ENCODE measurements around the gene TREML2. TPM values are rescaled to one million over a fixed set of nuclear protein-coding genes. Genes with fewer than 3 reads are reported as not detected.

The TREML2 gene
- total RNA-seq, 1 donor from 2014 or later, result not detected

DNA sequence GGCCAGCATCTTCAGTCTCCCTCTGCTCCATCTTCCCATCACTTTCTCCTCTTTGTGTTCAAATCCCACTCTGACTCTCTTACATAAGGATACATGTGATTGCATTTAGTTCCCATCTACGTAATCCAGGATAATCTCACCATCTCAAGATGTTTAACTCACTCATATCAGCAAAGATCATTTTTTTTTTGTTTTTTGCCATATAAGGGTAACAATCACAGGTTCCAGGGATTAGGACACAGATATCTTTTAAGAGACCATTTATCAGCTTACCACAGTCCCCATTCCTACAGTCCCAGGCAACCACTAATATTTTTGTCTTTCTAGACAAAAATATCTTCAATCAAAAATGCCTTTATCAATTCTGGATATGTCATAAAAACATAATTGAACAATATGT is 3.2 kb upstream of the TREML2 start:
- intact Hi-C loops (cut with micrococcal nuclease), result no loop called here
- no peaks in the 10 kb centered on the region for H3K9me3 ChIP-seq (replicated peaks)
- no peak for DNase-seq
- H3K36me3 ChIP-seq, result no peaks in the 10 kb centered on the region
- no peaks in the 10 kb centered on the region for H3K4me1 ChIP-seq
- TF ChIP-seq, protein P1, sequence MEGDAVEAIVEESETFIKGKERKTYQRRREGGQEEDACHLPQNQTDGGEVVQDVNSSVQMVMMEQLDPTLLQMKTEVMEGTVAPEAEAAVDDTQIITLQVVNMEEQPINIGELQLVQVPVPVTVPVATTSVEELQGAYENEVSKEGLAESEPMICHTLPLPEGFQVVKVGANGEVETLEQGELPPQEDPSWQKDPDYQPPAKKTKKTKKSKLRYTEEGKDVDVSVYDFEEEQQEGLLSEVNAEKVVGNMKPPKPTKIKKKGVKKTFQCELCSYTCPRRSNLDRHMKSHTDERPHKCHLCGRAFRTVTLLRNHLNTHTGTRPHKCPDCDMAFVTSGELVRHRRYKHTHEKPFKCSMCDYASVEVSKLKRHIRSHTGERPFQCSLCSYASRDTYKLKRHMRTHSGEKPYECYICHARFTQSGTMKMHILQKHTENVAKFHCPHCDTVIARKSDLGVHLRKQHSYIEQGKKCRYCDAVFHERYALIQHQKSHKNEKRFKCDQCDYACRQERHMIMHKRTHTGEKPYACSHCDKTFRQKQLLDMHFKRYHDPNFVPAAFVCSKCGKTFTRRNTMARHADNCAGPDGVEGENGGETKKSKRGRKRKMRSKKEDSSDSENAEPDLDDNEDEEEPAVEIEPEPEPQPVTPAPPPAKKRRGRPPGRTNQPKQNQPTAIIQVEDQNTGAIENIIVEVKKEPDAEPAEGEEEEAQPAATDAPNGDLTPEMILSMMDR (IDR thresholded peaks at IDR 0.05; ENCODE audit: borderline replicate concordance), result no peak
- peaks cover 12% of the 10 kb centered on the region for H3K27me3 ChIP-seq (ENCODE audit: low read depth)
- no peak overlapping the region for H3K27ac ChIP-seq (replicated peaks)
- no peak overlapping the region for H3K4me3 ChIP-seq

DNA sequence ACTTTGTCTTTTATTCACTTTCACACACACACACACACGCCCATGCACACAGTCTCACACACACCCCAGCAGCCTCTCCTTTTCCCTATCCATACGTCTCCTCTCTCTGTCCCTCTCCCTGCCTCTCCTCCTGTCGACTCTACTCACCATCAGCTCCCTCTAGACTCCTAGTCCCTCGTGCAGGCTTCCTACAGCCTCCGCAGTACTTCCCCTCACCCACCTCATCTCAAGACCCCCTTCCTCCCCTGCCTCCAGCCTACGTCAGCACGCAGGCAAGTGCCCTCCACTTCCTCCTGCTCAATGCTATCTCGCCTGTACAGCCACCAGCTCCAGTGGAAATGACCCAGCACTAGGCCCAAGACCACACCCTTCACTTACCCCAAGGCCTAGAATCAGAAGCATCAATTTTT is 820 bp upstream of the TREML2 start:
- Histone ChIP-seq H3K27ac (replicated peaks) (no peak overlapping the region), H3K36me3 (no peaks in the 10 kb centered on the region), H3K4me1 (no peaks in the 10 kb centered on the region), H3K9me3 (replicated peaks) (no peaks in the 10 kb centered on the region), H3K27me3 (ENCODE audit: low read depth) (peaks cover 33% of the 10 kb centered on the region), H3K4me3 (no peak overlapping the region)
- intact Hi-C loops (cut with micrococcal nuclease), result no loop called here
- no peak for DNase-seq
- TF ChIP-seq, protein P1 (IDR thresholded peaks at IDR 0.05; ENCODE audit: borderline replicate concordance), result no peak

DNA sequence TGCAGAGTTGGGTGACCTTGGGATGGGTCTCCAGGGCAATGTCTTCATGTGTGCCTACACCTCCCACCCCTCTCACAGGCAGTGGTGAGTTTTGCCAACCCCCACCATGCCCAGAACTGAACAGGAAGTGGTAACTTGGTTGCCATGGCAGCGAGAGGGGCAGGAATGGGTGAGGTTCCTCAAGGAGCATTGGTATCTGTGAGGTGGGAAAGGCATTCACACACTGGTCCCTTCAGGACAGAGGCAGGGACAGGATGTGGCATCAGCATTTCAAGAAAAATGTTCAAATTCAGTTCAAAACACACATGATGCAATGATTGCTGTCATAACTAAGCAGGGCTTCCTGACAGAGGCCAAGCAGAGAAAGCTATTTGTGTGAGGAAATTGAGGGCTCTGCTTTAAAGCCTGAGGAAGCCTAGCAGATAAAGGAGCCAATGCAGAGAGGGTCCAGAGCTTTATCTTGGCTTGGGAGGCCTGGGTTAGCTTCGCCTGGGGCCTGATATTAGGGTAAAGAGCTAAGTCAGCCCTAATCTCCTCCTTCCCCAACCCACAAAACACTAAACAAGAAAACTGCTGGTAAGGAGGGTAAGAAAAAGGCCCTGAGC is 551 bp downstream of the TREML2 start:
- H3K36me3 ChIP-seq, result no peaks in the 10 kb centered on the region
- no peak overlapping the region for H3K4me3 ChIP-seq
- H3K4me1 ChIP-seq, result no peaks in the 10 kb centered on the region
- intact Hi-C loops (cut with micrococcal nuclease), result no loop called here
- no peaks in the 10 kb centered on the region for H3K9me3 ChIP-seq (replicated peaks)
- H3K27me3 ChIP-seq (ENCODE audit: low read depth), result peaks cover 39% of the 10 kb centered on the region
- no peak for DNase-seq
- no peak overlapping the region for H3K27ac ChIP-seq (replicated peaks)
- TF ChIP-seq, protein P1 (IDR thresholded peaks at IDR 0.05; ENCODE audit: borderline replicate concordance), result no peak

DNA sequence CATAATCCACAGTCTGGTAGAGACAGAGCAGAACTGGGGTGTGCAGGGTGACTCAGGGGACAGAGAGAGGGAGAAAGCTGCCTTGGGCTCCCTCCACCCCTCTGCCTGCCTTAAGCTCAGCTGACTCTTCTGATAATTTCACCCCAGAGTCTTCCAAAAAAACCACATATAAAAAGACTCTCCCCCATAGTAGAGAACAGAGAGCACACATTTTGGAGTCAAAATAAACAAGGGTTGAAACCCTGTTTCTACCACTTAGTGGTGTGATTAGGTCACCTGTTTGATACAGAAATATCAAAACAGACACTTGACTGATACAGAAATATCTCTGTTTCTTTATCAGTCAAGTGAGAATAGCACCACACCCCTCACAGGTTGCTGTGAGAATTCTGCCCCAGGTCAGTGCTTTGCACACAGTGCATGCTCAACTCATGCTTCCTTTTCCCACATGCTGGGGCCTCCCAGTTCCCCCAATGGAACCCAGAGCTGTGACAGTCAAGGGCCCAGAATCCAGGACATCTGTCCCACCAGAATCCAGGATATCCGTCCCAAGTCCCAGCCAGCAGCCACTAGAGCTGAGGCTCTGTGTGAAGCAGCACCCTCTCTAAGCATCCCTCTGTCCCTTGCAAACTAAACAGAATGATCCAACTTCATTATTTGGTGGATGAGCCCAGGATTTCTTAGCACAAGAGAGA is 1.2 kb downstream of the TREML2 start:
- intact Hi-C loops (cut with micrococcal nuclease), result no loop called here
- H3K9me3 ChIP-seq (replicated peaks), result no peaks in the 10 kb centered on the region
- peaks cover 46% of the 10 kb centered on the region for H3K27me3 ChIP-seq (ENCODE audit: low read depth)
- TF ChIP-seq, protein P1 (IDR thresholded peaks at IDR 0.05; ENCODE audit: borderline replicate concordance), result no peak
- no peaks in the 10 kb centered on the region for H3K36me3 ChIP-seq
- H3K4me3 ChIP-seq, result no peak overlapping the region
- H3K27ac ChIP-seq (replicated peaks), result no peak overlapping the region
- H3K4me1 ChIP-seq, result no peaks in the 10 kb centered on the region
- DNase-seq, result no peak

DNA sequence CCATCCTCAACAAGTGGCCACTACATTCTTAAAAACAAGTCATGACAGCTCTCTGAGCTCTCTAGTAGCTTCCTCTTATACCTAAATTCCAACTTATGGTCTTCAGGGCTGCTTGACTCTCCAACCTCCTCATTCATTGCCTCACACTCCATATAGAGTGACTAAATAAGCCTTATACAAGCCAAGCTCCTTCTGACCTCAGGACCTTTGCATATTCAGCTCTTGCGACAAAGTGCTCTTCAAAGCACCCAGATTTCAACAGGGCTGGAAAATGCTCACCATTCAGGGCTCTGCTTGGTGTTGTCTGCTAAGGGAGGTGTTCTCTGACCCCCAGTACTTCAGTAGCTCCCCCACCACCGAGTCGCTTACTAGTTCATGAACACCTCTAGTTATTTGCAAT is 3.7 kb downstream of the TREML2 start:
- Histone ChIP-seq H3K27me3 (ENCODE audit: low read depth) (peaks cover 66% of the 10 kb centered on the region), H3K4me1 (no peaks in the 10 kb centered on the region), H3K9me3 (replicated peaks) (no peaks in the 10 kb centered on the region), H3K27ac (replicated peaks) (no peak overlapping the region), H3K4me3 (no peak overlapping the region), H3K36me3 (no peaks in the 10 kb centered on the region)
- no peak for DNase-seq
- TF ChIP-seq, protein P1 (IDR thresholded peaks at IDR 0.05; ENCODE audit: borderline replicate concordance), result no peak
- intact Hi-C loops (cut with micrococcal nuclease), result no loop called here

Measured in left ventricle myocardium inferior (tissue), 1 donor.